HG03060 (cell line): Measurements from ENCODE around the gene FGF19.

ENCODE experiments used
- ATAC-seq: cut with Tn5 transposase; IDR thresholded peaks from one replicate; pipeline ENCODE4 v1.9.1; 2021; ENCODE audit warnings: low read depth, moderate number of reproducible peaks; ENCODE audit not compliant: unreplicated experiment

The FGF19 gene

DNA sequence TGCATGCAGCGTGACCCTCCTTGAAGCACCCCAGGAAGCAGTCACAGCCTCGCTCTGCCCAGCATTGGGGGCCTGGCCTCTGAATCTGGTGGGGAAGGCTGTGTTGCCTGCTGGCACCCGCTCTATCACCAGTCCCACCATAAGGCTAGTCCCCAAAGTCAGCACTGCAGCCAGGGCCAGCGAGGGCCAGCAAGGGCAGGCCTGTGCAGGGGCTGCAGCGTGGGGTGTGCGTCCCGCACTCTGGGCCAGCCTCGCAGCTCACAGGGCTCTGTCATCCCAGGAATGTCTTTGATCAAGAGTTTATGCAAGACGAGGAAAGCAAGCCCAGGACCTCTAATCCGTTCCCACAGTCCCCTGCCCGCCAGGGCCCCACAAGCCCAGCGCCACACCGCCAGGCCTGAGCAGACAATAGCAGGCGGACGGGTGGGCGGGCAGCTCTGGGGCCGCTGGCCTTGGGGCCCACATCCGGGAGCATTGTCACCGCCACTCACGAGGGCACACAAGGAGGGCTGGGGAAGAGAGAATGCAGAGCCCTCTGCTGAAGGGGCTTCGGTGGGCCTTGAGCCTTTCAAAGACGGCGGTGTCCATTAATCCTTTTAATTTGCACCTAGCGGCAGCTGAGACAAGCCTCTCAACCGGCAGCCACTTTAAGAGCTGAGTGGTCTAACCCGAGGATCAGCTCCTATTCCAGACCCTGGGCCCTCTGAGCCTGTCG is 45.8 kb downstream of the FGF19 start:
- no peak for ATAC-seq

DNA sequence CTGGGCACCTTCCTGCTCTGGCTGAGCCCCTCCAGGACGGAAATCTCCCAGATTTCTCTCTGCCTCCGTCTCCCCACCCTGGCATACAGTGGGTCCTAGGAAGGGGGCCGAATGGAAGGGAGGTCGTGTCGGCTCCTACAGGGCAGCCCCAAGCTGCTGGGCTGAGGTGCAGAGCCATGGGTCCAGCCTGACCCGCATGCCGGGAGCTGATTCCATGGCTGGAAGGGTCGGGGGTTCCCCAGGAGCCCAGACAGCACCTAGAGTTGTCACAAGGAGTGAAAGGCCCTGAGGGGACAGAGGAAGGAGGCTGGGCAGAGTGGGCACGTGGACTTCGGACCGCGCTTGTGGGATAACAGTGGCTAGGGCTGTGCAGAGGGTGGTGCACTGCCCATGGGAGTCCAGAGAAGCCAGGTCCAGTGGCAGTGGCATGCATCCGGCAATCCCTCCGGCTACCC is 46.3 kb downstream of the FGF19 start:
- no peak for ATAC-seq

GRCh38 chr11:69656536-69657455 is 47.0 kb downstream of the FGF19 start:
- ATAC-seq, result no peak

DNA sequence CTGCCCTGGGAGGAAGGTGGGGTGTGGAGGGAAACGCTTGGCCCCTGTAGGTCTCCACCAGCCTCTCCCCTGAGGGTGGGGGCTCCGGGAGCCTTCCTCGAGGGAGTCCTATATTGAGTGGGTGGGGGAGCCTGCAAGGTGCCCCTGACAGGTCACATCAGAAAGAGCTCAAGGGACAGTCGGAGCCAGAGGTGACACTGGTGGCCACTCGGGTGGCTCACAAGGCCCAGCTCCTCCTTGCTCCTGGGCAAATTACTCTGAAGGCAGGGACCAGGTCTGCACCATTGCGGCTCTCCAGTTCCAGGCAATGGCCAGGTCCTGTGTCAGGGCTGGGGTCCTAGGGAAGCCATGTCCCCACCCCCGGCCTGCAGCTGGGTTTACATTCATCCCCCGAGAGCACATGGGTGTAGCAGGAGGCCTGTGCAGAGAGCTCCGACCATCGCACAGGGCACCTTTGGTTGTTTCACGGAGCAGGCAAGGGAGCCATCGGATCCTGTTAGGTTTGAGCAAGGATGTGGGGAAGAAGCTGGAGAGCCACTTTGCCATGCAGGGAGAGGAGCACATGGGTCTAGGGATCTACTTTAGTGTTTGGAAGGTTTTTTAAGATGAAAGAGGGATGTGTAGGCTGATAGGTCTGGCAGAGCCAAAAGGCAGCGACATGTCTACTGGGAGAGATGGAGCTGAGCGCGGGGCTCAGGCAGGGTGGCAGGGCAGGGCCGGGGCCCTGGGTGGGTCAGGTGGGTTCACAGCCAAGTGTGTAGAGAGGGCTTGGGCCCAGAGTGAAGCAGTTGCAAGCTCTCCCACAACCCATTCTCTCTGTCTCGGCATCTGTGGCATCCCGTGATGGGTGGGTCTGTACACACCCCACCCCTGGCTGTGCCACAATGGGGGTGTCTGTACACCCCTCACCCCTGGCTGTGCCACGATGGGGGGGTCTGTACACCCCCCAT is 48.1 kb downstream of the FGF19 start:
- ATAC-seq, result no peak

DNA sequence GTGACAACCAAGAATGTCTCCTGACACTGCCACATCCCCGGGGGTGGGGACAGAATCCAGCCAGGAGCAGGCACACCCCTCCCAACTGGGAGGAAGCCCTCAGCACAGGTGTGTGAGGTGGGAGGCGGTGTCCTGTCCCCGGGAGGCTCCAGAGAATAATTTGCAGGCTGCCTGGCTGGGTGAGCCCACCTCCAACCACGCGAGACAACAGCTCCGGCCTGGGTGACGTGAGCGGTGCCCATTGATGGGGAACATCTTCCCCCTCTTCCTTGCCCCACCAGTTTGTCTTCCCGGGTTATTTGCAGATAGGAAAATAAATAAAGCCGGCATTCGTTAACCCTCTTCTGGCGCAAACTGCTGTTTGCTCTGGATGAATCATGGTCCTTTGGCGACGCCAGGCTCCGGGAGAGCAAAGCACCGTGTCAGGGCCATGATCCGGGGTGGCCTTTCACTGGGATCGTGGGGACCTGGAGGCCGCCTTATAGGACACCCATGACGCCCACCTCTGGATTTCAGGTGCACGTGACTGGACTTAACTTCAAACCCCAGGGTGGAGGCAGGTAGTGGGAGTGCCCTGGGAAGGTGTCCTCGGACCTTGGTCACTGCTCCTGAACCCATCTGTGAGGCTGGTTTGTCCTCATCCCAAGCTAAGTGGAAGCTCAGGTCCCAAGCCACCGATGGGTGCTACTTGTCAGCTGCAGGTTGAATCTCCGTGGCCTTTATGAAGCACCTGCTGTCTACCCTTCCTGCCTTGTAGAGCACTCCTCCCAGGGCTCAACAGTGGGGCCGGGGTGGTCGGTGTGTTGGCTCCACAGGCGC is 49.0 kb downstream of the FGF19 start:
- ATAC-seq, result no peak

DNA sequence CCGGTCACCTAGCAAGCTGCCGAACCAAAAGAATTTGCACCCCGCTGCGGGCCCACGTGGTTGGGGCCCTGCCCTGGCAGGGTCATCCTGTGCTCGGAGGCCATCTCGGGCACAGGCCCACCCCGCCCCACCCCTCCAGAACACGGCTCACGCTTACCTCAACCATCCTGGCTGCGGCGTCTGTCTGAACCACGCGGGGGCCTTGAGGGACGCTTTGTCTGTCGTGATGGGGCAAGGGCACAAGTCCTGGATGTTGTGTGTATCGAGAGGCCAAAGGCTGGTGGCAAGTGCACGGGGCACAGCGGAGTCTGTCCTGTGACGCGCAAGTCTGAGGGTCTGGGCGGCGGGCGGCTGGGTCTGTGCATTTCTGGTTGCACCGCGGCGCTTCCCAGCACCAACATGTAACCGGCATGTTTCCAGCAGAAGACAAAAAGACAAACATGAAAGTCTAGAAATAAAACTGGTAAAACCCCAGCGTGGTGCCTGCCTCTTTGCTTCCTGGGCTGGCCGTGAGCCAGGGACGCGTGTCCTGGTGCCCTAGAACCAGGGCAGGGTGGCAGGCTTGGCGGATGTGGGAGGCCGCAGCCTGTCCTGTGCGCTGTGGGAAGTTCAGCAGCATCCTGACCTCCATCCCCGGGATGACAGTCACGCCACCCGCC is 49.7 kb downstream of the FGF19 start:
- ATAC-seq, result no peak

DNA sequence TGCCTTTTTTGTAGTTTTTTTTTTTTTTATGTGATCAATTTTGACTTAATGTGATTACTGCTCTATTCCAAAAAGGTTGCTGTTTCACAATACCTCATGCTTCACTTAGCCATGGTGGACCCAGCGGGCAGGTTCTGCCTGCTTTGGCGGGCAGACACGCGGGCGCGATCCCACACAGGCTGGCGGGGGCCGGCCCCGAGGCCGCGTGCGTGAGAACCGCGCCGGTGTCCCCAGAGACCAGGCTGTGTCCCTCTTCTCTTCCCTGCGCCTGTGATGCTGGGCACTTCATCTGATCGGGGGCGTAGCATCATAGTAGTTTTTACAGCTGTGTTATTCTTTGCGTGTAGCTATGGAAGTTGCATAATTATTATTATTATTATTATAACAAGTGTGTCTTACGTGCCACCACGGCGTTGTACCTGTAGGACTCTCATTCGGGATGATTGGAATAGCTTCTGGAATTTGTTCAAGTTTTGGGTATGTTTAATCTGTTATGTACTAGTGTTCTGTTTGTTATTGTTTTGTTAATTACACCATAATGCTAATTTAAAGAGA is 50.3 kb downstream of the FGF19 start:
- ATAC-seq, result no peak

GRCh38 chr11:69652999-69653398 is 50.8 kb downstream of the FGF19 start:
- no peak for ATAC-seq

DNA sequence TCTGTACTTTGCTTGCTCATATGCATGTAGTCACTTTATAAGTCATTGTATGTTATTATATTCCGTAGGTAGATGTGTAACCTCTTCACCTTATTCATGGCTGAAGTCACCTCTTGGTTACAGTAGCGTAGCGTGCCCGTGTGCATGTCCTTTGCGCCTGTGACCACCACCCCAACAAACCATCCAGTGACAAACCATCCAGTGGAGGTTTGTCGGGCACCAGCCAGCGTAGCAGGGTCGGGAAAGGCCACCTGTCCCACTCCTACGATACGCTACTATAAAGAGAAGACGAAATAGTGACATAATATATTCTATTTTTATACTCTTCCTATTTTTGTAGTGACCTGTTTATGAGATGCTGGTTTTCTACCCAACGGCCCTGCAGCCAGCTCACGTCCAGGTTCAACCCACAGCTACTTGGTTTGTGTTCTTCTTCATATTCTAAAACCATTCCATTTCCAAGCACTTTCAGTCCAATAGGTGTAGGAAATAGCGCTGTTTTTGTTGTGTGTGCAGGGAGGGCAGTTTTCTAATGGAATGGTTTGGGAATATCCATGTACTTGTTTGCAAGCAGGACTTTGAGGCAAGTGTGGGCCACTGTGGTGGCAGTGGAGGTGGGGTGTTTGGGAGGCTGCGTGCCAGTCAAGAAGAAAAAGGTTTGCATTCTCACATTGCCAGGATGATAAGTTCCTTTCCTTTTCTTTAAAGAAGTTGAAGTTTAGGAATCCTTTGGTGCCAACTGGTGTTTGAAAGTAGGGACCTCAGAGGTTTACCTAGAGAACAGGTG is 51.8 kb downstream of the FGF19 start:
- no peak for ATAC-seq

- no peak for ATAC-seq
These were observed 52.9 kb downstream of the FGF19 start for GRCh38 chr11:69650832-69651344.

DNA sequence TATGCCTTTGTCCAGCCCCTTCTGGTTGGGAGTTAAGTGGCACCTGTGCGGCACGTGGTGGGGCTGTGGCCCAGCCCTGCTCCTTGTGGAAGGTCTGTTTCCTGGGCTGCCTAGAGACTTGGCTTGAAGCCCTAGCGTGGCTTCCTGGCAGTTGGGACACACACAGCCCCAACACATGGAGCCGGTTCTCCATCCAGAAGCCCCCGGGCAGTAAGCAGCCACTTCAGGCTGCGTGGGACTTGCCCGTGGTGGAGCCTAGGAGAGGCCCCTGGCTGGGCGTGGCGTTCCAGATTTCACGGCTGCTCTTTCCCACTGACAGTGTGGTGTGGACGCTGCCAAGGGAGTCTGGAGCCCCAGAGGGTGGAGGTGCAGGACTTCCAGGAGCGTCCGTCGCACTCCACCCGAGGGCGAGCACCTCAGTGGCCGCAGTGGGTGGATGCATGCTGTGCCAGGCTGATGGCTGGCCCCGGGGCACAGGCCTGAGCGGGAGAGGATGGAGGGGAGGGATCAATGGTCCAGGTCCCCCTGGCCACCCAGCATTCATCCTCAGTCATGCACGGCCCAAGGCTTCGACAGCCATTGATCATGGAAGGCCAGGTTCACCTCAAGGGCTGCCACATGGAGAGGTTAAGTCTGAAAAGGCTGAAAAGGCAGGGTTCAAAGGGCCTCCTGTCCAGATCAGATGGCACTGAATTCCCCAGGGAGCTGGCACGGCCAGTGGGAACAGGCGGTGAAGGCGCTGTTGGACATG is 53.6 kb downstream of the FGF19 start:
- ATAC-seq, result no peak

DNA sequence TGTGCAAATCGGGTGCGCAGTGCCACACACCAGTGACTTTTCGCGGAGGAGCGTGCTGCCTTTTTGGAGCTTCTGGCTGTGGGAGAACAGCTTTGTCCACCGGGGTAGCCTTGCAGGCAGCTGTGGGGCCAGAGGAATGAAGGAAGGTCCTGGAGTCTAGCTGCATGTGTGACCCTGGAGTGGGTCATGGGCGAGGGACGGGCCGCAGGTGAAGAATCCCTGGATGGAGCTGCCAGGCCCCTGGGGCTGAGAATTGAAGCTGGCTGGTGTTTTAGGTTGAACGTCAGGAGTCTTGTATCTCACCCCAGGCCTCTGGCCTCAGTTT is 54.3 kb downstream of the FGF19 start:
- no peak for ATAC-seq

GRCh38 chr11:69648679-69649575 is 54.9 kb downstream of the FGF19 start:
- ATAC-seq, result no peak
